ENCODE measurements around the gene CASP4.
"Not testable (repeated sequence)": the region's sequence is repeated elsewhere in the genome, so short reads cannot be mapped to it uniquely, and the experiment has no call there.

Gene CASP4

GRCh38 chr11:104968355-104968855, at the start of gene CASP4:
Gene CASP4 (minus strand): TSS chr11:104968574. CDS start chr11:104968525, 49 bp downstream.
- DNase-seq (ENCODE audit: low read depth in 2 of 2, low spot score in 1 of 2): no peak

- DNase-seq (ENCODE audit: low read depth in 2 of 2, low spot score in 1 of 2): no peak
These were observed 39.1 kb upstream of the CASP4 start for GRCh38 chr11:105007463-105007862.

- no peak for DNase-seq (ENCODE audit: low read depth in 2 of 2, low spot score in 1 of 2)
These were observed 37.1 kb upstream of the CASP4 start for GRCh38 chr11:105005451-105005845.

- DNase-seq (ENCODE audit: low read depth in 2 of 2, low spot score in 1 of 2): no peak
These were observed 35.6 kb upstream of the CASP4 start for GRCh38 chr11:105004021-105004420.

GRCh38 chr11:105003151-105003550, 34.8 kb upstream of the CASP4 start:
- no peak for DNase-seq (ENCODE audit: low read depth in 2 of 2, low spot score in 1 of 2)

- DNase-seq (ENCODE audit: low read depth in 2 of 2, low spot score in 1 of 2): peak; percentile 15 to 25
These were observed 32.4 kb upstream of the CASP4 start for GRCh38 chr11:105000797-105001196.

- DNase-seq (ENCODE audit: low read depth in 2 of 2, low spot score in 1 of 2): no peak
These were observed 31.8 kb upstream of the CASP4 start for GRCh38 chr11:105000167-105000566.

GRCh38 chr11:104999721-105000120, 31.3 kb upstream of the CASP4 start:
- no peak for DNase-seq (ENCODE audit: low read depth in 2 of 2, low spot score in 1 of 2)

- no peak for DNase-seq (ENCODE audit: low read depth in 2 of 2, low spot score in 1 of 2)
These were observed 28.9 kb upstream of the CASP4 start for GRCh38 chr11:104997288-104997687.

GRCh38 chr11:104995001-104995408, 26.6 kb upstream of the CASP4 start:
- DNase-seq (ENCODE audit: low read depth in 2 of 2, low spot score in 1 of 2): no peak

- no peak for DNase-seq (ENCODE audit: low read depth in 2 of 2, low spot score in 1 of 2)
These were observed 24.4 kb upstream of the CASP4 start for GRCh38 chr11:104992781-104993180.

GRCh38 chr11:104991994-104992393, 23.6 kb upstream of the CASP4 start:
- DNase-seq (ENCODE audit: low read depth in 2 of 2, low spot score in 1 of 2): no peak

- no peak for DNase-seq (ENCODE audit: low read depth in 2 of 2, low spot score in 1 of 2)
These were observed 16.4 kb upstream of the CASP4 start for GRCh38 chr11:104984808-104985207.

GRCh38 chr11:104979839-104980238, 11.5 kb upstream of the CASP4 start:
- DNase-seq (ENCODE audit: low read depth in 2 of 2, low spot score in 1 of 2): no peak

GRCh38 chr11:104973616-104974015, 5.2 kb upstream of the CASP4 start:
- DNase-seq (ENCODE audit: low read depth in 2 of 2, low spot score in 1 of 2): no peak

- not testable (repeated sequence) for DNase-seq (ENCODE audit: low read depth in 2 of 2, low spot score in 1 of 2)
These were observed 4.5 kb upstream of the CASP4 start for GRCh38 chr11:104972924-104973323.

GRCh38 chr11:104970756-104971155, 2.4 kb upstream of the CASP4 start:
- no peak for DNase-seq (ENCODE audit: low read depth in 2 of 2, low spot score in 1 of 2)

GRCh38 chr11:104968856-104969776, 742 bp upstream of the CASP4 start:
- no peak for DNase-seq (ENCODE audit: low read depth in 2 of 2, low spot score in 1 of 2)

- DNase-seq (ENCODE audit: low read depth in 2 of 2, low spot score in 1 of 2): no peak
These were observed 630 bp downstream of the CASP4 start for GRCh38 chr11:104967534-104968354.

- no peak for DNase-seq (ENCODE audit: low read depth in 2 of 2, low spot score in 1 of 2)
These were observed 2.6 kb downstream of the CASP4 start for GRCh38 chr11:104965735-104966134.

- DNase-seq (ENCODE audit: low read depth in 2 of 2, low spot score in 1 of 2): no peak
These were observed 4.1 kb downstream of the CASP4 start for GRCh38 chr11:104964247-104964646.

- no peak for DNase-seq (ENCODE audit: low read depth in 2 of 2, low spot score in 1 of 2)
These were observed 5.5 kb downstream of the CASP4 start for GRCh38 chr11:104962852-104963251.

Data from stimulated activated CD8-positive, alpha-beta memory T cell treated with anti-CD3 and anti-CD28 coated beads, Interleukin-4, amount 100 ng/mL, for 1 hour (primary cell).